NOMO-1 treated with dmso at 0.1 percent for 144 hours (cell line): ENCODE data around the gene TMX2.
"Not testable (repeated sequence)": the region's sequence is repeated elsewhere in the genome, so short reads cannot be mapped to it uniquely, and the experiment has no call there.

Experiments
- DNase-seq: peaks from one replicate; lab custom pipeline; 2025; ENCODE audit not compliant: unreplicated experiment; lab: John Stamatoyannopoulos, UW

Gene TMX2, protein sequence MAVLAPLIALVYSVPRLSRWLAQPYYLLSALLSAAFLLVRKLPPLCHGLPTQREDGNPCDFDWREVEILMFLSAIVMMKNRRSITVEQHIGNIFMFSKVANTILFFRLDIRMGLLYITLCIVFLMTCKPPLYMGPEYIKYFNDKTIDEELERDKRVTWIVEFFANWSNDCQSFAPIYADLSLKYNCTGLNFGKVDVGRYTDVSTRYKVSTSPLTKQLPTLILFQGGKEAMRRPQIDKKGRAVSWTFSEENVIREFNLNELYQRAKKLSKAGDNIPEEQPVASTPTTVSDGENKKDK

DNA sequence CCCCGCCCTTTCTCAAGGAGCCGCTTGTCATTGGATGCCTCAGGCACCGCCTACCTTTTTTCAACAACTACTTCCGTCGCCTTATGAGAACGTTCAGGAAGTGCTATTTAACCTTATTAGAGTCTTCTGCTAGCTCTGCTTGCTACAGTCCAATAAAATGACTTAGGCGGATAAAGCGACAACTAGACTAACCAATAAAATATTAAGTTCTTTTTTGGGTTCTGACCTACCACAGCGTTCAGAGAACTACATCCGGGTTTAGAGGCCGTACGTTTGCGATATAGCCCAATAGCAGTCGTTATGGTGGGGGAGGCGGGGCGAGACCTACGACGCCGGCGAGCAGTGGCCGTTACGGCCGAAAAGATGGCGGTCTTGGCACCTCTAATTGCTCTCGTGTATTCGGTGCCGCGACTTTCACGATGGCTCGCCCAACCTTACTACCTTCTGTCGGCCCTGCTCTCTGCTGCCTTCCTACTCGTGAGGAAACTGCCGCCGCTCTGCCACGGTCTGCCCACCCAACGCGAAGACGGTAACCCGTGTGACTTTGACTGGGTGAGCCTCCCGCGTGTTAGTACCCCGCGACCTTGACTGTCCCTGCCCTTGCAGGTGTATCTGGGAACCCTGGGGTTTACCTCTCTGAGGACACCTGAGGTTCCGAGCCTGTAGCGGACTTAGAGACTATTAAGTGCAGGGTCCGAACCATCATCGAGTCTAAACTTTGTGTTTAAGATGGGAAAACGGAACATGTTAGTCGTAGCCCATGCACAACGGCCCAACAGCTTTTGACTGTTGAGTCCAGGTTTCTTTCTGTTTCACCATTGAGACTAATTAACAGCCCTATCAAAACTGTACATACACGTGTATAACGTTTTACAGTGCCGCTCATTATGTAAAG, at the start of gene TMX2:
Gene TMX2 (plus strand): TSS at position 338 of the 895 bp plus-strand sequence. CDS start 26 bp downstream, at position 364.
- DNase-seq: peak; percentile 99

DNA sequence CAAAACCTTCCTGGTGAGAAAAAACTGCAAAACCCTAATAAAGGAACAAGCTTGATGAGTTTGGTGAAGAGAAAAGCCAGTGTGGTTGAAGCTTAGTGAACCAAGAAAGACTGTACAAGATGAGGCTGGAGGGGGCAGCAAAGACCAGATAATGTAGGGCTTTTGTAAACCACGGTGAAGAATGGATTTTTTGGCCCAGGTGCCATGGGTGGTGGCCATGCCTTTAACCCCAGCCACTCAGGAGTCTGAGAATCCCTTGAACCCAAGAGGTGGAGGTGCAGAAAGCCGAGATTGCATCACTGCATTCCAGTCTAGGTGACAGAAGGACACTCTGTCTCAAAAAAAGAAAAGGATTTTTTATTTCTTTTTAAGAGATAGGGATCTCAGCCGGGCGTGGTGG, 49.5 kb upstream of the TMX2 start:
- no peak for DNase-seq

DNA sequence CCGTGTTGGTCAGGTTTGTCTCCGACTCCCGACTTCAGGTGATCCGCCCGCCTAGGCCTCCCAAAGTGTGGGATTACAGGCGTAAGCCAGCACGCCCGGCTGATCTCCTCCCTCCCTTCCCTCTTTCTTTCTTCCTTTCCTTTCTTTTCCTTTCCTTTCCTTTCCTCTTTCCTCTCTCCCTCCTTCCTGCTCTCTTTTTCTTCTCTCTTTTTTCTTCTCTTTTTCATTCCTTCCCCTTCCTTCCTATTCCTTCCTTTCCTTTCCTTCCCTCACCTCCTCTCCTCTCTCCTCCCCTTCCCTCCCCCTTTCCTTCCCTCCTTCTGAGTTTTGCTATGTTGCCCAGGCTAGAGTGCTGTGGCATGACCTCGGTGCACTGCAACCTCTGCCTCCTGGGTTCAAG, 48.4 kb upstream of the TMX2 start:
- no peak for DNase-seq

DNA sequence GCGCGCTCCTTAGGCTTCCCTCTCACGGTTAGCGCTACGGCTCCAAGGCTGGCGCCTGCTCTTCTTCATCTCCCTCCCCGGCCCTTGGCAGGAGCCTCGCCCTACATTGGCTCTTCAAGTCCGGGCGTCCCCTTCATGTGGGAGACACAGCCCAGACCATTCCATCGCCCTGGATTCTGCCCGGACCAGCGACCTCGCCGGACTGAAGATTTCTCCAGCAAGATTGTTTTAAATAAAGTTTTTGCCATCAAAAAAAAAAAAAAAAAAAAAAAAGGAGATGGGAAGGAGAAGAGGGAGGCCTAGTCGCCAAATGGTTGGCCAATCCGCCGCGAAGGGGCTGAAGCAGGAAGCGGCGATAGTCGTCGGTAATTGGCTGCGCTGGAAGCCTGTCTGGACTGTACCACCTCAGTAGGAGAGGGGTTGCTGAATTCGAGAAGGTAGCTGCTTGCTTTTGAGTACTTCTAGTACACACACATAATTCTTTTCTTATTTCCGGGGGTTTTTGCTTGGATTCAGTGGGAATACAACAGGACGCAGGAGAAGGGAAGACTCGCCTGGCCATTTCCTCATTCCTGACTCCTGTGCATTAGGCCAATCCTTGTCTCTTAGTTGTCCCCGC, 45.2 kb upstream of the TMX2 start:
- DNase-seq: peak; percentile 97

DNA sequence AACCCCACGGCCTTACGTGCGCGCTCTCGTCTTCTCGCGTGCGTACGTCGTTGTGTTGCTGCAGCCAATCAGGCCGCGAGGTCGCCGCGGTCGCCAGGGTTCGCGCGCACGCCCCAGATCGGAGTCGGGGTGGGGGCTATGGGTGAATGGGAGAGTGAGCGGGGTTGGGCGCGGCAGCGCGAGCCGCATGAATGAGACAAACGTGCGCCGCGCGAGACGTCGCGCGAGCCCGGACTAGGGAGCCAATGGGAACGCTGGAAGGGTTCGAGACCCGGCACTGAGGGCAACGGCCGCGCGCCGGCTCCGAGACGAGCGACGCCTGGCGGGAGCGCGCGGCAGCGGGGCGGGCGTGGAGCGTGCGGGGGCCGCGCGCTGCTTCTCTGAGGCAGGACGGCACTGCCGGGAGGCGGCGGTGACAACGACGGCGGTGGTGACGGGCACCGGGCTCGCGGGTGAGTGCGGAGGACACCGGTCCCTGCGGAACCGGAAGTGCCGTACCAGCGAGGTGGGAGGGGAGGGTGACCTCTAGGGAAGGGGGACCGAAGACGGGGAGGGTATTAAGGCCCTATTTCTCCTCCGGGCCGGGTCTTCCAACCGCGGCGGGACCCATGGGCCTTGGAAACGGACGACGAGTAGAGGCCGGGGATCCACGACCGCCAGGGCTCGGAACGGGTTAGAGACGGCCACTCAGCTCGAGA, 44.5 kb upstream of the TMX2 start, which contains the start of gene ZDHHC5:
Gene ZDHHC5 (plus strand): TSS at position 379 of the 698 bp plus-strand sequence. CDS start 4,977 bp downstream, outside the sequence.
- peak; percentile 99 for DNase-seq

DNA sequence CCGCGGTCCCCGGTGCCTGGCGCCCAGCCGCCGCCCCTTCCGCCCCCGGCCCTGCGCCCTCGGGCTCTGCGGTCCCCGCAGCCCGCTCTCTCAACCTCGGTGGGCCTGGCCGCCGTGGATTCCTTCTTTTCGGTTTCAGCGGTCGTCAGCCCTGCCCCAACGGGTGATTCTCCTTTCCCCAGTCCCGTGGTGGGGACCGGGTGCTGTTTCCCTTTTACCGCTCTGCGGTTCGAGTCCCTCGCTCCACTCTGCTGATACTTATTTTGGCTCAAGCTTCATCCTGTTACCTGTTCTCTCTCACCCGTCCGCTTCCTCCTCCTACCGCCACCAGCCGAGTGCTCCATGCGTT, 44.0 kb upstream of the TMX2 start:
- DNase-seq: no peak

DNA sequence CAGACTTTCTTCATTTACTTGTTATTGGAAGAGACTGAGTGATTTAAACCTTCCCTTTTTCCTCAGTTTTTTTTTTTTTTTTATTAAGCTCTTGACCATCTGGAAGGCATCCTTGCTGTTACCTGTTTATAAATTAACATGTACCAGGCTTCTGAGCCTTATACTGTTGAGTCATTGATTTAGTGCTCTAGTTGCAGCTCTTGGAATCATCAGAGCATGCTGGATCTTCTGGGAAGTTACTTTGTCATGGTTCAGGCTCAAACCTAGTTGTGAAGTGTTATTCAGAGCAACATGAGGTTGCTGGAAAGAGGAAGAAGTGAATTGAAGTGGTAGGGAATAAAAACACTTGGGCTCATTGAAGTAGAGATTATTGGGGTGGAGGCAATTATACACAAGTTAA, 38.1 kb upstream of the TMX2 start:
- no peak for DNase-seq

DNA sequence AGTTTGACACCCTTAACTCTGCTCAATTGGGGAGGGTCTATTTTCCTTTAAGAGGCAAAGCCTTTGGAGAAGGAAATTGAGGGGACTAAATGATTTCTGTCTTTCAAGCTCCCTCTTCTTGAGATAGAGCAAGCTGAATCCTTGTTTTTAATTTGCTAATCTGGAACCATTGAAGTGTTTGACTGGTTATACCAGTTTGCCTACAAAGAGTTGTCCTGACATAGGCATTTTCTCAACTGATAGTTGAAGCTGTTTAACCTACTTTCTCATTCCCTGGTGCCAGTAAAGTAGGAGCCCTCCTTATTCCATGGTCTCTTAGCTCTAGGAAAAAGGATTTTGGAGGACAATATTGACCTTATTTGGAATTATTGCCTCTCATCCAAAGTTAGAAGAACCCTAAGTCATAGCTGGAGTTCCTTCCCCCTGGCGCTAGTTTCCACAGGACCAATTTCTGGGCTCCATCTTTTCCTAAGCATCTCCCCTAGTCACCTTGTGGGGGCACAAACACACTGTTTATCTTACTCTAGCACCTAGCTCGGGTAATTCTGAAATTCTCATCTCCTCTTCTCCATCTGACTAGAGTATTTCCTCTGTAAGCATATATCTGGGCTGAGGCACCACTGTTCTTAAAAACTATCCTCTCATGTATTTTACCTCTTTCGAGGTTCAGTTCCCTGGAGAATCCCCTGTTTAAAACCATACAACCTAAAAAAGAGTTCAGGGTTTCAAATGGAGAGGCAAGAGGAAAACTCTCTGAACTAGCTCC, 37.0 kb upstream of the TMX2 start:
- DNase-seq: no peak

DNA sequence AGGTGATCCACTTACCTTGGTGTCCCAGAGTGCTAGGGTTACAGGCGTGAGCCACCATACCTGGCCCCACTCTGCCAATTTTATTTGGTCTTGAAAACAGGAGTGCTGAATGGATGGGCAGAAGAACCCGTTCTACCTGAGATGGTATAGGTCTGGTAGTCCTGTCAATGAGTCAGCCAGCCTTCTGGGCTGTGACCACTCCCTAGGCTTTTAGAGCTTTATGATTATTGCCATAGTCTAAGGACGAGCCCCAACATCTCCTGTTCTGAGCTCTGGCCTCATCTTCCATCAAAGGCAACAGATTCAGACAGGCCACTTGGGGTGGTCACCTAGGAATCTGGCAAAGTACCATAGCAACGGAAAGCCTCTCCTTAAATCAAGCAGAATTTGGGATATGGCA, 33.0 kb upstream of the TMX2 start:
- DNase-seq: no peak

DNA sequence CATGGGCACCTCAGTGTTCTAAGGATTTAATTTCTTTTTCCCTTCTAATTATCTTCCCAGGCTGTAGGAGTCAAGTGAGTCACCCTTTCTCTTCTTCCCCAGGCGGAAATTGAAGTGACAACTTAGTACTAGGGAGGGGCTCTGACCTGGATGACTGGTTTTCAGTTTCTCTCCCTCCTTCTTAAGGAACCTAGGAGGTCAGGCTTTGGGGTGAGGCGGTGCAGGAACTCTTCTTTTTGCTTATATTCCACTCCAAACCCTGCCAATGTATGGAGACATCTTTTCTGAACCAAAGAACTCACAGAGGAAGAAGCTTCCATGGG, 31.9 kb upstream of the TMX2 start:
- no peak for DNase-seq

DNA sequence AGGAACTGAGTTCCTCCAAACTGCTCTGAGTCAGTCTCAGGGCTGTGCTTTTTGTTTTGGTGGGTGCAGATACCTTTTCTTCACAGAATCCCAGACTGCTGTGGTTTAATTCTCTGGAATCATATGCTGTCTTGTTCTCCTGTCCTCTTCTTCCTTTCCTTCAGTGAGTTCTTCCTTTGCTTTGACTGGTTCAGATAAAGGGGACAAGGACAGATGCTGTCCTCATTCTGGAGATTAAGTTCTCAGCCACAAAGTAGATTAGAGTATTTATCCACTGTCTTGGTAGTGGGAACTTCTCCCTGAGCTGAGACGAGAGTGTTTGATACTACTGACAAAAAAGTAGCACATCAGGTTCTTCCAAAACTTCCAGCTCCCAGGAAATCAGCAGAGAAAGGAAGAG, 31.2 kb upstream of the TMX2 start:
- DNase-seq: no peak

DNA sequence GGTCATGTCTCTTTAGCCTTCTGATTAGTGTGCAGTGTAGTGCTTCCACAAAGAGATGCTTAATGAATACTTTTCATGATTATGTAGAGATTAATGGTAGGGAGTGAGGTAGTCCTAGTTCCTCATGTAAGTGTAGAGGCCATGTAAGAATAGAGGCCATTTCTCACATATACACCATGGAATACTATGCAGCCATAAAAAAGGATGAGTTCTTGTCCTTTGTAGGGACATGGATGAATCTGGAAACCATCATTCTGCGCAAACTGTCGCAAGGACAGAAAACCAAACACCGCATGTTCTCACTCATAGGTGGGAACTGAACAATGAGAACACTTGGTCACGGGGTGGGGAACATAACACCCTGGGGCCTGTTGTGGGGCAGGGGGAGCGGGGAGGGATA, 21.9 kb upstream of the TMX2 start:
- DNase-seq: not testable (repeated sequence)

DNA sequence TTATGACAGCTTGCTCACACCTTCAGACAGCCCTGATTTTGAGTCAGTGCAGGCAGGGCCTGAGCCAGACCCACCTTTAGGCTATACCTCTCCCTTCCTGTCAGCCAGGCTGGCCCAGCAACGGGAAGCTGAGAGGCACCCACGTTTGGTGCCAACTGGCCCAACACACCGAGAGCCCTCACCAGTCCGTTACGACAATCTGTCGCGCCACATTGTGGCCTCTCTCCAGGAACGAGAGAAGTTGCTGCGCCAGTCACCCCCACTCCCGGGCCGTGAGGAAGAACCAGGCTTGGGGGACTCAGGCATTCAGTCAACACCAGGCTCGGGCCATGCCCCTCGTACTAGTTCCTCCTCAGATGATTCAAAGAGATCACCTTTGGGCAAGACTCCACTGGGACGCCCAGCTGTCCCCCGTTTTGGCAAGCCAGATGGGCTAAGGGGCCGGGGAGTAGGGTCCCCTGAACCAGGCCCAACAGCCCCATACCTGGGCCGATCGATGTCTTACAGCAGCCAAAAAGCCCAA, 13.5 kb upstream of the TMX2 start:
- no peak for DNase-seq

DNA sequence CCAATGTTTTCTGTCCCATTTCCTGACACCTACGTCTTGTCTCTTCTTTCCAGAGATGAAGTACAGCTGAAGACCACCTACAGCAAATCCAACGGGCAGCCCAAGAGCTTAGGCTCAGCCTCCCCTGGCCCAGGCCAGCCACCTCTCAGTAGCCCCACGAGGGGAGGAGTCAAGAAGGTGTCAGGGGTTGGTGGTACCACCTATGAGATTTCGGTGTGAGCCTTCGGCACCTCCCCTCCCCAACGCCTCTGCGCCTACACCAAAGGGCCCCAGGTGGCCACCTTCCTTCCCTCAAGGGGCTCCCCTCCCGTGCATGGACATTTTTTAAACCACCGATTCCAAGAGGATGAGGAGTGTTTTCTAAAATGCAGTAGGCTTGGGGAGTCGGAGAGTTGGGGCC, 12.6 kb upstream of the TMX2 start:
- DNase-seq: no peak

DNA sequence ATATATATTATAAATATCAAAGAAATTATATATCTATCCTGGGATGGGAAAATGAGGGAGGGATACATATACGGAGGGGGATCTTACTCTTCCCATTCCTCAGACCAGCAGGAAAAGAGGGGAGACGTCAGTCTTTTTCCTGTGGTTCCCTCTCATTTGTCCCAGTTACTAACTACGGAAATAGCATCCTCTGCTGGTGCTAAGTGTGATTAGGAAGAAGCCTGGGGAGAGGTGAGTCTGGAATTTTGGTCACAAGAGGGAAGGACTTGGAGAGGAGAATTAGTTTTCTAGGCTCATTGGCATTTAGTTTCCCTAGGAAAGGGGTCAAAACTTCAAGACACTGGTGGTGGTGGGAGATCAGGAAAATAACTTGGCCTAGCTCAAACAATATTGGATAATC, 12.0 kb upstream of the TMX2 start:
- DNase-seq: no peak

DNA sequence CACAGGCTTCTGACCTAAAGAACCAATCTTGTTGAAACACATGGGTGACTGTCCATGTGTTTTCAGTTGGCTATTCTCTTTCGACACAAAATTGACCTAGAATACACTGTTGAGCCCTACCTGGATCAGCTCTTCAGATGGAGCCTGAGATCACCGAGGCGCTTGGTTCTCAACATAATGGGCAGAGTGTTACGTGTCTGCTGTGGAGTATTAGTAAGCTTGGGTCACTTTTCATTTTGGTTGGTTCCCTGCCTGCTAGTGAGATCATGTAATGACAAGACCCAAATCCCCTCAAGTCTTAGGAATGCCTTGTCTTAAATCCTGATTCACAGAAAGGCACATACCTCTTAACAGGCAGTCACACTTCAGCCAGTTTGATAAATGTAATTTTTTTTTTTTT, 9.1 kb upstream of the TMX2 start:
- no peak for DNase-seq

DNA sequence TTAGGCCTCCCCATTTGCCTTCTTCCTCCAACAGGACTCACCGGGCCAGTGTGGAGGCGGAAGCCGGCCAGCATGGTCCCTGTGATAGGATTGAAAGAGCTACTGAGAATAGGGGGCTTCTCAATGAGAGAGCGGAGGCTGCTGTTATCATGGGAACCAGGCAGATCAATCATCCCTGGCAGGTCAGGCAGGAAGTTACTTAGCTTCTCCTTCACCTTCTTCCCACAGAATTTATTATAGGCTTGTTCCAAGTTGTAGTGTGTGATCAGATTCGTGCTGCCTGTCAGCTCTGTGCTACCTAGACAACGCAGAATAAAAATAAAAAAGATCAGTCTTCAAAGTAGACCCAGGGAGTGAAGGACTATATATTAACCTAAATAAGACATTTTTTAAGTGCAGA, 7.5 kb upstream of the TMX2 start:
- DNase-seq: no peak

DNA sequence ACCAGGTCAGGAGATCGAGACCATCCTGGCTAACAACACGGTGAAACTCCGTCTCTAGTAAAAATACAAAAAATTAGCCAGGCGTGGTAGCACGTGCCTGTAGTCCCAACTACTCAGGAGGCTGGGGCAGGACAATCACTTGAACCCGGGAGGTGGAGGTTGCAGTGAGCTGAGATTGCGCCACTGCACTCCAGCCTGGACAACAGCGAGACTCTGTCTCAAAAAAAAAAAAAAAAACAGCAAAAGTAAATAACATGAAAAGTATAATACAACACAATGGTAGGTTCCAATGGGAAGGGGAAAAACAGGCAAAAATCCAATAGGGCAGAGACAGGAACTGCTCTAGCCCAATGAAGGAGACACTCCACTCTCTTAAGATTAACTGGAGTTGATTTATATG, 7.0 kb upstream of the TMX2 start:
- not testable (repeated sequence) for DNase-seq

DNA sequence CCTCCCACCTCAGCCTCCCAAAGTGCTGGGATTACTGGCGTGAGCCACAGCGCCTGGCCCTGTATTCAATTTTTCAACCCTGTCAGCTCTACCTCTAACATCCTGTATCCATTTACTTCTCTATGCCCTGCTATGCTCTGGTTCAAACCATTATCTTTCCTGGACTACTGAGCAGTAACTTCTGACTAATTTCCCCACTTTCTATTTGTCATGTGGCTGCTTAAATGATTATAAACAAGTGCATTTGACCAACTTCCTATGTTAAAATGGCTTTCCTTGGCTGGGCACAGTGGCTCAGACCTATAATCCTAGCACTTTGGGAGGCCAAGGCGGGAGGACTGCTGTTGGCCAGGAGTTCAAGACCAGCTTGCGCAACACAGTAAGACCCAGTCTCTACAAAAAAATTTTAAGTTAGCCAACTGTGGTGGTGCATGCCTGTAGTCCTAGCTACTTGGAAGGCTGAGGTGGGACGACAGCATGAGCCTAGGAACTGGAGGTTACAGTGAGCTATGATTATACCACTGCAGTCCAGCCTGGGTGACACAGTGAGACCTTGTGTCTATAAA, 2.5 kb upstream of the TMX2 start:
- no peak for DNase-seq
